T follicular helper cell (primary cell): ENCODE data around the gene MED27.

Source experiments
- DNase-seq: peaks from one replicate; pipeline ENCODE4 v3.0.0-alpha.2; 2020; ENCODE audit warnings: low read depth

Gene MED27

GRCh38 chr9:131835151-131835910 lies 244.3 kb downstream of the MED27 start:
- no peak for DNase-seq

- DNase-seq, result no peak
Observed at GRCh38 chr9:131834721-131835120, 244.9 kb downstream of the MED27 start.

GRCh38 chr9:131833906-131834305 lies 245.8 kb downstream of the MED27 start:
- no peak for DNase-seq

- DNase-seq, result no peak
Observed at GRCh38 chr9:131833083-131833482, 246.6 kb downstream of the MED27 start.

GRCh38 chr9:131831380-131832165 lies 248.1 kb downstream of the MED27 start:
- no peak for DNase-seq

GRCh38 chr9:131827821-131828369 lies 251.8 kb downstream of the MED27 start:
- no peak for DNase-seq

- DNase-seq, result no peak
Observed at GRCh38 chr9:131826966-131827525, 252.6 kb downstream of the MED27 start.

GRCh38 chr9:131826053-131826452 lies 253.6 kb downstream of the MED27 start:
- DNase-seq, result no peak

GRCh38 chr9:131824953-131825495 lies 254.6 kb downstream of the MED27 start:
- DNase-seq, result no peak

GRCh38 chr9:131824155-131824594 lies 255.5 kb downstream of the MED27 start:
- DNase-seq, result no peak

- no peak for DNase-seq
Observed at GRCh38 chr9:131823701-131824146, 255.9 kb downstream of the MED27 start.

GRCh38 chr9:131818089-131818488 lies 261.6 kb downstream of the MED27 start:
- no peak for DNase-seq

- DNase-seq, result no peak
Observed at GRCh38 chr9:131817627-131818026, 262.0 kb downstream of the MED27 start.

- DNase-seq, result no peak
Observed at GRCh38 chr9:131817073-131817472, 262.6 kb downstream of the MED27 start.

- no peak for DNase-seq
Observed at GRCh38 chr9:131815970-131816873, 263.4 kb downstream of the MED27 start.

- DNase-seq, result no peak
Observed at GRCh38 chr9:131814707-131815106, 265.0 kb downstream of the MED27 start.

- no peak for DNase-seq
Observed at GRCh38 chr9:131813116-131813515, 266.6 kb downstream of the MED27 start.

GRCh38 chr9:131812116-131812790 lies 267.4 kb downstream of the MED27 start:
- no peak for DNase-seq

GRCh38 chr9:131811405-131811804 lies 268.3 kb downstream of the MED27 start:
- no peak for DNase-seq

- DNase-seq, result no peak
Observed at GRCh38 chr9:131810351-131811170, 269.1 kb downstream of the MED27 start.
